GM12878 (cell line): ENCODE data around the gene CCDC34. TPM values are rescaled to one million over a fixed set of nuclear protein-coding genes. Genes with fewer than 3 reads are reported as not detected.

Experiments
- ATAC-seq: fragments of 200-7000 bp; cut with Tn5 transposase; 3 replicates; pipeline ENCODE4 v1.9.1; 2020; ENCODE audit warnings: mild to moderate bottlenecking, moderate library complexity
- BruUV-seq: library from RNA; stranded (reverse); fragments of 400-500 nt; replicated peaks from 2 replicates; lab custom pipeline; 2021; lab: Mats Ljungman, UMichigan
- CTCF ChIA-PET: fragments of 300-600 bp; sonication (Branson Sonifier 250); formaldehyde crosslinking; extraction: SDS; loops from one replicate; lab custom pipeline; 2021; ENCODE audit warnings: inconsistent platforms; lab: Yijun Ruan, JAX
- POLR2A ChIA-PET: fragments of 350-600 bp; formaldehyde crosslinking; extraction: SDS; loops from one replicate; lab custom pipeline; 2021; ENCODE audit warnings: inconsistent platforms; lab: Charles Lee
- RAD21 ChIA-PET: fragments of 300-600 bp; sonication (Branson Sonifier 250); formaldehyde crosslinking; loops from one replicate; lab custom pipeline; 2023; ENCODE audit warnings: antibody characterized with exemption; ENCODE audit not compliant: unreplicated experiment; lab: Charles Lee
- SMC1A ChIA-PET: fragments of 300-600 bp; sonication (Branson Sonifier 250); formaldehyde crosslinking; loops from one replicate; lab custom pipeline; 2023; ENCODE audit not compliant: unreplicated experiment, uncharacterized antibody; lab: Charles Lee
- DNase-seq: peaks from one replicate; pipeline ENCODE4 v3.0.0-alpha.2; 2011; ENCODE audit warnings: low read depth, low spot score
- FAIRE-seq: peaks from 3 replicates; lab custom pipeline; 2011; peaks lifted over from hg19 to GRCh38; lab: Jason Lieb, UNC
- H2AFZ ChIP-seq: 2 replicates; pipeline ENCODE4 v1.6.0; 2011; ENCODE audit warnings: low read depth, low read length, control low read depth; ENCODE audit not compliant: control insufficient read depth
- H3K27ac ChIP-seq: 2 replicates; pipeline ENCODE4 v1.5.1; 2011; ENCODE audit warnings: control low read depth; ENCODE audit not compliant: control insufficient read depth, insufficient read depth
- H3K27me3 ChIP-seq, 2 experiments: replicated peaks in 1 of 2; 2 replicates each; pipeline versions ENCODE4 v1.6.0 to v1.6.1; 2011; ENCODE audit warnings: low read length in 1 of 2; ENCODE audit not compliant: control insufficient read depth in 2 of 2, insufficient read depth in 2 of 2
- H3K36me3 ChIP-seq, 2 experiments: 2 replicates each; pipeline ENCODE4 v1.5.1; 2011; ENCODE audit warnings: low read length in 1 of 2; ENCODE audit not compliant: control insufficient read depth in 2 of 2, insufficient read depth in 2 of 2
- H3K4me1 ChIP-seq: 2 replicates; pipeline ENCODE4 v1.6.1; 2011; ENCODE audit warnings: mild to moderate bottlenecking, low read length, moderate library complexity, mixed read lengths; ENCODE audit not compliant: control insufficient read depth, insufficient read depth
- H3K4me2 ChIP-seq: 2 replicates; pipeline ENCODE4 v1.6.0; 2011; ENCODE audit warnings: control low read depth; ENCODE audit not compliant: control insufficient read depth, insufficient read depth
- H3K4me3 ChIP-seq: fragments of 200-600 bp; sonication (generic); 2 replicates; pipeline ENCODE4 v1.5.1; 2016
- H3K79me2 ChIP-seq: 2 replicates; pipeline ENCODE4 v1.6.0; 2011; ENCODE audit warnings: low read length; ENCODE audit not compliant: control insufficient read depth, insufficient read depth
- H3K9ac ChIP-seq: 2 replicates; pipeline ENCODE4 v1.8.0; 2011; ENCODE audit warnings: low read length, control low read depth, mixed read lengths; ENCODE audit not compliant: control insufficient read depth, insufficient read depth
- H3K9me3 ChIP-seq: replicated peaks from 3 replicates; pipeline ENCODE4 v1.5.1; 2011; ENCODE audit warnings: mild to moderate bottlenecking, low read length; ENCODE audit not compliant: control insufficient read depth, insufficient read depth
- H4K20me1 ChIP-seq: 2 replicates; pipeline ENCODE4 v1.6.0; 2011; ENCODE audit not compliant: control insufficient read depth, insufficient read depth
- BCLAF1 ChIP-seq: fragments of 450-650 bp; IDR thresholded peaks from 2 replicates; pipeline ENCODE4 v1.6.1; 2017; ENCODE audit warnings: antibody characterized with exemption, mild to moderate bottlenecking, moderate library complexity
- DPF2 ChIP-seq: fragments of 450-650 bp; IDR thresholded peaks from 2 replicates; pipeline ENCODE4 v1.6.1; 2017; ENCODE audit warnings: mild to moderate bottlenecking
- NR2C2 ChIP-seq: IDR thresholded peaks from 2 replicates; pipeline ENCODE4 v1.6.1; 2011; ENCODE audit warnings: borderline replicate concordance, low read depth; ENCODE audit not compliant: control insufficient read depth, insufficient read length
- SMAD5 ChIP-seq: IDR thresholded peaks from 2 replicates; pipeline ENCODE4 v1.6.1; 2016; ENCODE audit warnings: antibody characterized with exemption, low read depth
- TCF12 ChIP-seq: IDR thresholded peaks from 2 replicates; pipeline ENCODE4 v1.6.1; 2011; ENCODE audit warnings: low read depth, mild to moderate bottlenecking, low read length
- WGBS: methylation state at CpG from one replicate; pipeline ENCODE4 v1.1.6; 2016; ENCODE audit warnings: low lambda C conversion rate; ENCODE audit not compliant: insufficient replicate concordance, insufficient coverage; ENCODE audit errors: missing lambda C conversion rate; 5-methylcytosine and 5-hydroxymethylcytosine counted together
- in situ Hi-C: fragments of 300-500 bp; cut with MboI; formaldehyde crosslinking; loops from 9 replicates; pipeline ENCODE4 v1.14.3; 2018; ENCODE audit warnings: mixed read lengths
- intact Hi-C: fragments of 100-400 bp; cut with micrococcal nuclease; formaldehyde crosslinking; loops from one replicate; pipeline ENCODE4 v1.14.2; 2022; ENCODE audit not compliant: unreplicated experiment
- polyA plus RNA-seq, 11 experiments: library from polyadenylated mRNA; depleted of rRNA in 4 of 11; unstranded in 6 of 11; stranded (reverse) in 5 of 11; fragments of >200 nt; fragmentation: Nextera tagmentation in 4 of 11; fragmentation: Illumina TruSeq in 1 of 11; extraction: Ambion mirVana in 4 of 11; extraction: Trizol in 1 of 11; gene quantifications; 1 replicate in 1 of 11; 2 replicates in 10 of 11; pipeline versions ENCODE4 v1.2.1 to v1.2.3, GENCODE V29; 2011 to 2016; ENCODE audit warnings: inconsistent platforms in 2 of 11, missing spikeins in 2 of 11, low read depth in 1 of 11
- total RNA-seq, 4 experiments: library from RNA; depleted of rRNA in 3 of 4; stranded (reverse); fragments of >200 nt in 3 of 4; fragmentation: Illumina TruSeq in 1 of 4; extraction: Trizol in 1 of 4; gene quantifications; 2 replicates each; pipeline versions ENCODE4 v1.2.1 to v1.2.3, GENCODE V29; 2013 to 2021

Gene CCDC34
- total and polyA plus RNA-seq, 10 of the 15 experiments (the other 5 are each of a cell fraction or from before 2014, with no cell fraction given): 6.2 to 39.1 (median 14.6) TPM

- BruUV-seq: no TSS peak
- Histone ChIP-seq H3K4me2 (no peak overlapping the region), H3K9ac (no peak overlapping the region), H3K36me3 (no peaks in the 10 kb centered on the region), H3K79me2 (no peaks in the 10 kb centered on the region), H2AFZ (no peak overlapping the region), H3K27me3 (no peaks in the 10 kb centered on the region), H4K20me1 (no peaks in the 10 kb centered on the region), H3K4me1 (no peaks in the 10 kb centered on the region), H3K9me3 (no peaks in the 10 kb centered on the region), H3K4me3 (no peak overlapping the region), H3K27ac (no peak overlapping the region)
- ChIA-PET SMC1A (interaction anchor here (0.9 to 1.0 kb wide), 2 partner anchors 16 to 83 kb away, joined by 4 read pairs; no protein-coding TSS in a partner anchor), CTCF (no interaction called here), POLR2A (no interaction called here), RAD21 (no interaction called here)
- DNase-seq (no peak), FAIRE-seq (no peak), ATAC-seq (no peak)
- in situ Hi-C loops: no loop called here
- intact Hi-C loops: no loop called here
- TF ChIP-seq TCF12 (no peak), SMAD5 (no peak), NR2C2 (no peak), BCLAF1 (no peak), DPF2 (no peak)
- WGBS: 19% methylated on average over 2 of the region's 2 CpGs
Measured at GRCh38 chr11:27403195-27403594, 40.2 kb upstream of the CCDC34 start.
